ENCODE data around the gene NARS2.
A peak's percentile ranks its signal among the peaks of the same experiment; 100 is the strongest.
"Not testable (repeated sequence)": the region's sequence is repeated elsewhere in the genome, so short reads cannot be mapped to it uniquely, and the experiment has no call there.

Gene NARS2

GRCh38 chr11:78564490-78565467 lies 9.9 kb downstream of the NARS2 start:
- H3K36me3 ChIP-seq (ENCODE audit: control insufficient read depth, low read length) = peaks cover 78% of the 10 kb centered on the region
- no peaks in the 10 kb centered on the region for H3K9me3 ChIP-seq (ENCODE audit: control insufficient read depth, insufficient read depth, low read length)
- H3K4me3 ChIP-seq (ENCODE audit: low read length) = no peak overlapping the region
- peaks cover 50% of the 10 kb centered on the region for H3K4me1 ChIP-seq (ENCODE audit: control insufficient read depth, low read length)
- TF ChIP-seq, protein P1, sequence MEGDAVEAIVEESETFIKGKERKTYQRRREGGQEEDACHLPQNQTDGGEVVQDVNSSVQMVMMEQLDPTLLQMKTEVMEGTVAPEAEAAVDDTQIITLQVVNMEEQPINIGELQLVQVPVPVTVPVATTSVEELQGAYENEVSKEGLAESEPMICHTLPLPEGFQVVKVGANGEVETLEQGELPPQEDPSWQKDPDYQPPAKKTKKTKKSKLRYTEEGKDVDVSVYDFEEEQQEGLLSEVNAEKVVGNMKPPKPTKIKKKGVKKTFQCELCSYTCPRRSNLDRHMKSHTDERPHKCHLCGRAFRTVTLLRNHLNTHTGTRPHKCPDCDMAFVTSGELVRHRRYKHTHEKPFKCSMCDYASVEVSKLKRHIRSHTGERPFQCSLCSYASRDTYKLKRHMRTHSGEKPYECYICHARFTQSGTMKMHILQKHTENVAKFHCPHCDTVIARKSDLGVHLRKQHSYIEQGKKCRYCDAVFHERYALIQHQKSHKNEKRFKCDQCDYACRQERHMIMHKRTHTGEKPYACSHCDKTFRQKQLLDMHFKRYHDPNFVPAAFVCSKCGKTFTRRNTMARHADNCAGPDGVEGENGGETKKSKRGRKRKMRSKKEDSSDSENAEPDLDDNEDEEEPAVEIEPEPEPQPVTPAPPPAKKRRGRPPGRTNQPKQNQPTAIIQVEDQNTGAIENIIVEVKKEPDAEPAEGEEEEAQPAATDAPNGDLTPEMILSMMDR (IDR thresholded peaks at IDR 0.05; ENCODE audit: low read depth, low read length, poor library complexity, severe bottlenecking) = peak; percentile 61
- TF ChIP-seq EZH2phosphoT487 (IDR thresholded peaks at IDR 0.05; ENCODE audit: borderline replicate concordance, low read length) = no peak
- H3K79me2 ChIP-seq (ENCODE audit: control insufficient read depth, low read length) = peaks cover 59% of the 10 kb centered on the region
- no peaks in the 10 kb centered on the region for H4K20me1 ChIP-seq (ENCODE audit: control insufficient read depth, insufficient read depth, low read depth, low read length)
- peaks cover 9% of the 10 kb centered on the region for H3F3A ChIP-seq (ENCODE audit: control insufficient read depth, insufficient read depth)
- no peaks in the 10 kb centered on the region for H3K27me3 ChIP-seq (ENCODE audit: control insufficient read depth, low read length)
- H3K9me2 ChIP-seq (replicated peaks; ENCODE audit: control insufficient read depth, low read length) = no peaks in the 10 kb centered on the region
- H3K27ac ChIP-seq (ENCODE audit: low read depth, low read length) = no peak overlapping the region
- H3K4me2 ChIP-seq (ENCODE audit: low read length) = no peak overlapping the region

GRCh38 chr11:78564037-78564436 lies 10.6 kb downstream of the NARS2 start:
- H3K27ac ChIP-seq (ENCODE audit: low read depth, low read length); H3K4me3 ChIP-seq (ENCODE audit: low read length); H3K27me3 ChIP-seq (ENCODE audit: control insufficient read depth, low read length); H3K9me2 ChIP-seq (replicated peaks; ENCODE audit: control insufficient read depth, low read length); H3K9me3 ChIP-seq (ENCODE audit: control insufficient read depth, insufficient read depth, low read length); H3F3A ChIP-seq (ENCODE audit: control insufficient read depth, insufficient read depth); H3K4me2 ChIP-seq (ENCODE audit: low read length); H4K20me1 ChIP-seq (ENCODE audit: control insufficient read depth, insufficient read depth, low read depth, low read length): not testable (repeated sequence)
- Histone ChIP-seq H3K4me1 (ENCODE audit: control insufficient read depth, low read length) (peaks cover 54% of the 10 kb centered on the region), H3K36me3 (ENCODE audit: control insufficient read depth, low read length) (peaks cover 80% of the 10 kb centered on the region), H3K79me2 (ENCODE audit: control insufficient read depth, low read length) (peaks cover 64% of the 10 kb centered on the region)

DNA sequence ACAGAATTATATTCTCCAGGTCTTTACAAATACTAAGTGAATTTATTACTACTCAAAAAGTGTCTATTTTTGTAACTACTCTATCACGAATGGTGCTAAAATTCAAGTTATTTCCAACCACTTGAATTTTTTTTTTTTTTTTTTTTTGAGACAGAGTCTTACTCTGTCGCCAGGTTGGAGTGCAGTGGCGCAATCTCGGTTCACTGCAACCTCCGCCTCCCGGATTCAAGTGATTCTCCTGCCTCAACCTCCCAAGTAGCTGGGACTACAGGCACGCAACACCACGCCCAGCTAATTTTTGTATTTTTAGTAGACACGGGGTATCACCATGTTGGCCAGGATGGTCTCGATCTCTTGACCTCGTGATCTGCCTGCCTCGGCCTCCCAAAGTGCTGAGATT lies 11.6 kb downstream of the NARS2 start:
- not testable (repeated sequence) for H3K4me2 ChIP-seq (ENCODE audit: low read length); H3K9me2 ChIP-seq (replicated peaks; ENCODE audit: control insufficient read depth, low read length); H3K4me3 ChIP-seq (ENCODE audit: low read length); H4K20me1 ChIP-seq (ENCODE audit: control insufficient read depth, insufficient read depth, low read depth, low read length); H3F3A ChIP-seq (ENCODE audit: control insufficient read depth, insufficient read depth); H3K27me3 ChIP-seq (ENCODE audit: control insufficient read depth, low read length); H3K9me3 ChIP-seq (ENCODE audit: control insufficient read depth, insufficient read depth, low read length); H3K27ac ChIP-seq (ENCODE audit: low read depth, low read length)
- H3K4me1 ChIP-seq (ENCODE audit: control insufficient read depth, low read length) = peaks cover 48% of the 10 kb centered on the region
- peaks cover 75% of the 10 kb centered on the region for H3K36me3 ChIP-seq (ENCODE audit: control insufficient read depth, low read length)
- peaks cover 60% of the 10 kb centered on the region for H3K79me2 ChIP-seq (ENCODE audit: control insufficient read depth, low read length)

- Histone ChIP-seq H3K27me3 (ENCODE audit: control insufficient read depth, low read length) (no peaks in the 10 kb centered on the region), H3K4me1 (ENCODE audit: control insufficient read depth, low read length) (peaks cover 41% of the 10 kb centered on the region), H3K36me3 (ENCODE audit: control insufficient read depth, low read length) (peaks cover 72% of the 10 kb centered on the region), H4K20me1 (ENCODE audit: control insufficient read depth, insufficient read depth, low read depth, low read length) (no peaks in the 10 kb centered on the region), H3K79me2 (ENCODE audit: control insufficient read depth, low read length) (peaks cover 57% of the 10 kb centered on the region), H3K9me2 (replicated peaks; ENCODE audit: control insufficient read depth, low read length) (no peaks in the 10 kb centered on the region), H3K4me2 (ENCODE audit: low read length) (peak overlapping the region; percentile 21), H3K9me3 (ENCODE audit: control insufficient read depth, insufficient read depth, low read length) (no peaks in the 10 kb centered on the region), H3K27ac (ENCODE audit: low read depth, low read length) (no peak overlapping the region), H3F3A (ENCODE audit: control insufficient read depth, insufficient read depth) (peaks cover 6% of the 10 kb centered on the region; the same call in 1 of the 2 replicates), H3K4me3 (ENCODE audit: low read length) (no peak overlapping the region)
- TF ChIP-seq EZH2phosphoT487 (IDR thresholded peaks at IDR 0.05; ENCODE audit: borderline replicate concordance, low read length) = no peak
- TF ChIP-seq, protein P1 (IDR thresholded peaks at IDR 0.05; ENCODE audit: low read depth, low read length, poor library complexity, severe bottlenecking) = no peak
Measured at GRCh38 chr11:78562398-78562797, 12.3 kb downstream of the NARS2 start.
